ENCODE results near the gene MMP25. TPM values are rescaled to one million over a fixed set of nuclear protein-coding genes. Genes with fewer than 3 reads are reported as not detected.
"Not testable (repeated sequence)": the region's sequence is repeated elsewhere in the genome, so short reads cannot be mapped to it uniquely, and the experiment has no call there.

MMP25 gene
- polyA plus RNA-seq, 1 experiment: not detected

- CTCF ChIA-PET: interaction anchor here (1.4 to 3.4 kb wide), 2 partner anchors 11 to 15 kb away, joined by 7 to 26 read pairs; no protein-coding TSS in a partner anchor
- POLR2A ChIA-PET: interaction anchor here (0.9 to 1.7 kb wide), 2 partner anchors 18 to 103 kb away, joined by 4 to 5 read pairs; partner anchors contain the start of gene IL32
- H3K9me3 ChIP-seq (ENCODE audit: control insufficient read depth, insufficient read depth, low read length): no peaks in the 10 kb centered on the region; the same call in 1 of the 2 replicates
- H3K4me3 ChIP-seq (ENCODE audit: low read depth, low read length): no peak overlapping the region
- TF ChIP-seq CTCF (IDR thresholded peaks at IDR 0.05; ENCODE audit: low read depth, low read length): no peak
- H3K27ac ChIP-seq (ENCODE audit: low read depth, low read length): no peak overlapping the region
- peaks cover 62% of the 10 kb centered on the region for H3K27me3 ChIP-seq (ENCODE audit: control insufficient read depth, insufficient read depth, low read length)
- DNase-seq (ENCODE audit: low read depth, low spot score): no peak
Measured at GRCh38 chr16:3047387-3047720, 993 bp downstream of the MMP25 start.

DNA sequence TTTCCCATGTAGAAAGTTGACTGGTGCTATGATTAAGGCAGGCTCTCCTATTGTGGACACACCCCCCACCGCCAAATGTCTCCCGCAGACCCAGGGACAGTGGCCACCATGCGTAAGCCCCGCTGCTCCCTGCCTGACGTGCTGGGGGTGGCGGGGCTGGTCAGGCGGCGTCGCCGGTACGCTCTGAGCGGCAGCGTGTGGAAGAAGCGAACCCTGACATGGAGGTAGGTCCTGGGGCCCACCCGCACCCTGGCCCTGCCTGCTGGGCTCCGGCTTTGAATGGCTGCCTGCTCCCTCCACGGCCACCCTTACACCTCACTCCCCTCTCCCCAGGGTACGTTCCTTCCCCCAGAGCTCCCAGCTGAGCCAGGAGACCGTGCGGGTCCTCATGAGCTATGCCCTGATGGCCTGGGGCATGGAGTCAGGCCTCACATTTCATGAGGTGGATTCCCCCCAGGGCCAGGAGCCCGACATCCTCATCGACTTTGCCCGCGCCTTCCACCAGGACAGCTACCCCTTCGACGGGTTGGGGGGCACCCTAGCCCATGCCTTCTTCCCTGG, 3.6 kb downstream of the MMP25 start:
- no peak overlapping the region for H3K4me3 ChIP-seq (ENCODE audit: low read depth, low read length)
- H3K9me3 ChIP-seq (ENCODE audit: control insufficient read depth, insufficient read depth, low read length): no peaks in the 10 kb centered on the region; the same call in 1 of the 2 replicates
- CTCF ChIA-PET: interaction anchor here (3.4 kb wide), 1 partner anchor 18 kb away, joined by 26 read pairs; no protein-coding TSS in a partner anchor
- peaks cover 53% of the 10 kb centered on the region for H3K27me3 ChIP-seq (ENCODE audit: control insufficient read depth, insufficient read depth, low read length)
- POLR2A ChIA-PET: no interaction called here
- no peak overlapping the region for H3K27ac ChIP-seq (ENCODE audit: low read depth, low read length)
- no peak for TF ChIP-seq CTCF (IDR thresholded peaks at IDR 0.05; ENCODE audit: low read depth, low read length)
- DNase-seq (ENCODE audit: low read depth, low spot score): no peak

DNA sequence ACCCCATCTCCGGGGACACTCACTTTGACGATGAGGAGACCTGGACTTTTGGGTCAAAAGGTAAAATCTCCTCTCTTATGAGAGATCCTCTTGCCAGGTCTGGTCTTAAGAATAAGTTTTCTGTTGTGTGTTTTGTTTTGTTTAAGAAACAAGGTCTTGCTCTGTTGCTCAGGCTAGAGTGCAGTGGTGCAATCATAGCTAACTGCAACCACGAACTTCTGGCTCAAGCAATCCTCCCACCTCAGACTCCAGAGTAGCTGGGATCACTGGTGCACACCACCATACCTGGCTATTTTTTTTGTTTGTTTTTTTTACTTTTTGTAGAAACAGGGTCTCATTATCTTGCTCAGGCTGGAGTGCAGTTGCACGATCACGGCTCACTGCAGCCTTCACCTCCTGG, 4.1 kb downstream of the MMP25 start:
- DNase-seq (ENCODE audit: low read depth, low spot score): no peak
- POLR2A ChIA-PET: no interaction called here
- Histone ChIP-seq H3K27me3 (ENCODE audit: control insufficient read depth, insufficient read depth, low read length) (peaks cover 51% of the 10 kb centered on the region), H3K9me3 (ENCODE audit: control insufficient read depth, insufficient read depth, low read length) (no peaks in the 10 kb centered on the region; the same call in 1 of the 2 replicates), H3K4me3 (ENCODE audit: low read depth, low read length) (no peak overlapping the region), H3K27ac (ENCODE audit: low read depth, low read length) (no peak overlapping the region)
- TF ChIP-seq CTCF (IDR thresholded peaks at IDR 0.05; ENCODE audit: low read depth, low read length): no peak
- CTCF ChIA-PET: no interaction called here

DNA sequence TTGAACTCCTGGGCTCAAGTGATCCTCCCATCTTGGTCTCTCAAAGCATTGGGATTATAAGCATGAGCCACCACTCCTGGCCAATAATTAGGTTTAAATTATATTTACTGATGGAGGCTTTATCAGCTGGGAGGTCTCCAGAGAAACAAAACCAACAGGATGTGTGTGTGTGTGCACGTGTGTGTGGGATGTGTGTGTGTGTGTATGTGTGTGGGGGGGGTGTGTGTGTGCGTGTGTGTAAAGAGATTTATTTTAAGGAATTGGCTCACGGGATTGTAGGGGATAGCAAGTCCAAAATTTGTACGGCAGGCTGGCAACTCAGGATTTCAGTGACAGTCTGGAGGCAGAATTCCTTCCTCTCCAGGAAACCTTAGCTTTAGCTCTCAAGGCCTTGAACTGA, 4.6 kb downstream of the MMP25 start:
- no peak overlapping the region for H3K27ac ChIP-seq (ENCODE audit: low read depth, low read length)
- DNase-seq (ENCODE audit: low read depth, low spot score): no peak
- TF ChIP-seq CTCF (IDR thresholded peaks at IDR 0.05; ENCODE audit: low read depth, low read length): no peak
- H3K9me3 ChIP-seq (ENCODE audit: control insufficient read depth, insufficient read depth, low read length): no peaks in the 10 kb centered on the region; the same call in 1 of the 2 replicates
- POLR2A ChIA-PET: no interaction called here
- CTCF ChIA-PET: interaction anchor here (1.0 to 1.2 kb wide), 2 partner anchors 11 to 23 kb away, joined by 3 read pairs; no protein-coding TSS in a partner anchor
- no peak overlapping the region for H3K4me3 ChIP-seq (ENCODE audit: low read depth, low read length)
- H3K27me3 ChIP-seq (ENCODE audit: control insufficient read depth, insufficient read depth, low read length): peaks cover 46% of the 10 kb centered on the region

- H3K27ac ChIP-seq (ENCODE audit: low read depth, low read length): no peak overlapping the region
- ChIA-PET POLR2A (no interaction called here), CTCF (interaction anchor here (1.0 to 1.2 kb wide), 2 partner anchors 12 to 24 kb away, joined by 3 read pairs; no protein-coding TSS in a partner anchor)
- no peaks in the 10 kb centered on the region; the same call in 1 of the 2 replicates for H3K9me3 ChIP-seq (ENCODE audit: control insufficient read depth, insufficient read depth, low read length)
- no peak for DNase-seq (ENCODE audit: low read depth, low spot score)
- TF ChIP-seq CTCF (IDR thresholded peaks at IDR 0.05; ENCODE audit: low read depth, low read length): no peak
- no peak overlapping the region for H3K4me3 ChIP-seq (ENCODE audit: low read depth, low read length)
- H3K27me3 ChIP-seq (ENCODE audit: control insufficient read depth, insufficient read depth, low read length): peaks cover 42% of the 10 kb centered on the region
Measured at GRCh38 chr16:3051494-3051893, 5.1 kb downstream of the MMP25 start.

- H3K4me3 ChIP-seq (ENCODE audit: low read depth, low read length); CTCF ChIA-PET; H3K9me3 ChIP-seq (ENCODE audit: control insufficient read depth, insufficient read depth, low read length); H3K27ac ChIP-seq (ENCODE audit: low read depth, low read length); DNase-seq (ENCODE audit: low read depth, low spot score); POLR2A ChIA-PET: not testable (repeated sequence)
- peaks cover 30% of the 10 kb centered on the region for H3K27me3 ChIP-seq (ENCODE audit: control insufficient read depth, insufficient read depth, low read length)
Measured at GRCh38 chr16:3052571-3053329, 6.4 kb downstream of the MMP25 start.

DNA sequence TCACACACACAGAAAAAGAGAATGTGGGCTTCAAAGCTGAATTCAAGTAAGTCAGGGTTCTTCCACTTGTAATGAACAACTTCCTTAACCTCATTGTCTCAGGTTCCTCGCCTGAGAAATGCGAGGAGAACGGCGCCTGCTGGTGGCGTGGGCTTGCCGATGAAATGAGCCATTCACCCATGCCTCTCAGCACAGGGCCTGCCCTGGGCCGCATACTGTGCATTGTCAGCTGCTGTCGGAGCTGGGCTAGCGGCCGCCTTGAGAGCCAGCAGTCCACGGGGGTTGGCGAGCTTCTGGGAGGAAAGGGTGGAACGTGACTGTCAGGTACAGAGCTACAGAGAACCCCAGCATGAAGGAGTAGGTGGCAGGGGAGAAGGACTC, 7.0 kb downstream of the MMP25 start:
- H3K27ac ChIP-seq (ENCODE audit: low read depth, low read length); H3K4me3 ChIP-seq (ENCODE audit: low read depth, low read length); POLR2A ChIA-PET; DNase-seq (ENCODE audit: low read depth, low spot score); H3K9me3 ChIP-seq (ENCODE audit: control insufficient read depth, insufficient read depth, low read length); CTCF ChIA-PET: not testable (repeated sequence)
- H3K27me3 ChIP-seq (ENCODE audit: control insufficient read depth, insufficient read depth, low read length): peaks cover 24% of the 10 kb centered on the region

Data from AG04450 (cell line).